ENCODE data around the gene ACVR1B. TPM values are rescaled to one million over a fixed set of nuclear protein-coding genes. Genes with fewer than 3 reads are reported as not detected.
A peak's percentile ranks its signal among the peaks of the same experiment; 100 is the strongest.

ACVR1B gene
- total RNA-seq, 1 donor = 17.1 TPM

DNA sequence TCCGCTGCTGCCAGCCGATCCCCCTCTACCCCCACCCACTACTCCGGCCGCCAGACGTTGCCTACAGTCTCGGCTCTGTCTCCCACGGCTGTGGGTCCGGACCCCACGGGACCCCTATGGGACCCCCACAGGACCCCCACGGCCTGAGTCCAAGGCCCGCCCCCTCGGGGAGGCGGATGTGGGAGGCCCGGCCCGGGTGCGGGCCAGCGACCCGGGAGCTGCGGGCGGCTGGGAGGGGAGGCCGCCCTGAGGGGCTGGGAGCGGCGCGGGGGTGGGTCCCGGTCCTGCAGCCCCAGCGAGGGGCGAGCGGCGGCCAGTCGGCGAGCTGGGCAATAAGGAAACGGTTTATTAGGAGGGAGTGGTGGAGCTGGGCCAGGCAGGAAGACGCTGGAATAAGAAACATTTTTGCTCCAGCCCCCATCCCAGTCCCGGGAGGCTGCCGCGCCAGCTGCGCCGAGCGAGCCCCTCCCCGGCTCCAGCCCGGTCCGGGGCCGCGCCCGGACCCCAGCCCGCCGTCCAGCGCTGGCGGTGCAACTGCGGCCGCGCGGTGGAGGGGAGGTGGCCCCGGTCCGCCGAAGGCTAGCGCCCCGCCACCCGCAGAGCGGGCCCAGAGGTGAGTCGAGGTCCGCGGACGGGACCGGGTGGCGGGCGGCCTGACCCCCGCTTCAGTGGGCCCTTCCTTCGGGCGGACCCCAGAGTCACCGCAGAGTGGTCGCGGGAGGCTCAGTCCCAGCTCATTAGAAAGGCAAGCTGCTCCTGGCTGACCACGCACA, 44.2 kb upstream of the ACVR1B start, which contains the start of gene ACVRL1:
Gene ACVRL1 (plus strand): TSS at position 422 of the 773 bp plus-strand sequence. CDS start 4,971 bp downstream, outside the sequence.
- H3K4me3 ChIP-seq (ENCODE audit: low read depth, low read length) = peak within 1 kb of the TSS; percentile 73
- no peak for TF ChIP-seq CTCF (IDR thresholded peaks at IDR 0.05; ENCODE audit: insufficient read depth, low read length)
- no peak for DNase-seq (ENCODE audit: low read depth)

DNA sequence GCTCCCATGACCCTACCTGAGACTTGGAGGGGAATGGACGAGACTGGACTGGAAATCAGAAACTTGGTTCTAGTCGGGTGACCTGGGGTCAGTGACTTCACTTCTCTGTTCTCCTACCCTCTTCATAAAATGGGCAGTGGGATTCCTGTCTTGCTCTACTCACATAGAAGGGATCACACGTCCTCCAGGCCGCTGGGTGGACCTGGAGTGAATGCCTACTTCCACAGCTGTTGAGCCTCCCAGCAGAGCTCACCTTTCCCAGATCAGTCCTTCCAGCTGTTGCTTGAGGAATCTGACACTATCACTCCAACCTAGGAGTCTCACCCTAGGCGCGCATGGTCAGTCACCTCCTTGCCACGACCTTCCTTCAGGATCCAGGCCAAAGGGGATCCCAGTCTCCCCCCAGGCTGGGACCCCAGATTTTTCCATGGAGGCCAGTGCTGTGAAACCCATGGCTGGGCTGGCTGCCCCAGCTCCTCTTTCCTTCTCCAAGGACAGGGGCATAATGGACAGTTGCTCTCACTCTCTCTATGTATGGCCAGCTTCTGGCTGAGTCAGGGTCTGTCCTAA, 43.6 kb upstream of the ACVR1B start:
- DNase-seq (ENCODE audit: low read depth) = no peak
- no peak for TF ChIP-seq CTCF (IDR thresholded peaks at IDR 0.05; ENCODE audit: insufficient read depth, low read length)
- H3K4me3 ChIP-seq (ENCODE audit: low read depth, low read length) = peak overlapping the region; percentile 73

- H3K4me3 ChIP-seq (ENCODE audit: low read depth, low read length) = peak overlapping the region; percentile 73
- no peak for DNase-seq (ENCODE audit: low read depth)
- TF ChIP-seq CTCF (IDR thresholded peaks at IDR 0.05; ENCODE audit: insufficient read depth, low read length) = no peak
Observed at GRCh38 chr12:51908876-51909592, 42.5 kb upstream of the ACVR1B start.

- H3K4me3 ChIP-seq (ENCODE audit: low read depth, low read length) = peak overlapping the region; percentile 37
- DNase-seq (ENCODE audit: low read depth) = peak; percentile 60
- TF ChIP-seq CTCF (IDR thresholded peaks at IDR 0.05; ENCODE audit: insufficient read depth, low read length) = no peak
Observed at GRCh38 chr12:51910168-51910567, 41.3 kb upstream of the ACVR1B start.

GRCh38 chr12:51910691-51911090, 40.8 kb upstream of the ACVR1B start:
- DNase-seq (ENCODE audit: low read depth) = no peak

GRCh38 chr12:51911307-51911706, 40.2 kb upstream of the ACVR1B start:
- DNase-seq (ENCODE audit: low read depth) = no peak
- H3K4me3 ChIP-seq (ENCODE audit: low read depth, low read length) = no peak overlapping the region
- no peak for TF ChIP-seq CTCF (IDR thresholded peaks at IDR 0.05; ENCODE audit: insufficient read depth, low read length)

More at GRCh38 chr12:51910691-51911090, 40.8 kb upstream of the ACVR1B start:
- H3K4me3 ChIP-seq (ENCODE audit: low read depth, low read length) = no peak overlapping the region
- no peak for TF ChIP-seq CTCF (IDR thresholded peaks at IDR 0.05; ENCODE audit: insufficient read depth, low read length)

Data from fibroblast of the aortic adventitia (primary cell).